NCI-H446 (cell line): ENCODE measurements around the gene SLC32A1.

Source experiments
- DNase-seq, 2 experiments: peaks; one replicate each; lab custom pipeline; 2025; lab: John Stamatoyannopoulos, UW

Gene SLC32A1

DNA sequence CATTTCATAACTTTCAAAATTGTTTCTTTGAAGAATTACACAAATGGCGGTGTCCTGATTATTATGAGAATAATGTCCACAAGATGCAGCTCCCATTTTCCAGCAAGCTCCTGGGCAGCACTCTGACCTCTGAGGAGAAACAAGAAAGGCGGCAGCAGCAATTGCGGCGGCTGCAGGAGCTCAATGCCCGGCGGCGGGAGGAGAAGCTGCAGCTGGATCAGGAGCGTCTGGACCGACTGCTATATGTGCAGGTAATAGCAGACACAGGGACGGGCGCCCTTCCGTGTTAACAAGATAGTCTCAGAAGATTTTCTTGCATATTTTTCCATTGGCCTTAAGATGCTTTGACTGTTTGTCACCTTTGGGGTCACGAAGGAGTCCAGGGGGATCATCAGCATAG is 30.6 kb downstream of the SLC32A1 start:
- no peak for DNase-seq

DNA sequence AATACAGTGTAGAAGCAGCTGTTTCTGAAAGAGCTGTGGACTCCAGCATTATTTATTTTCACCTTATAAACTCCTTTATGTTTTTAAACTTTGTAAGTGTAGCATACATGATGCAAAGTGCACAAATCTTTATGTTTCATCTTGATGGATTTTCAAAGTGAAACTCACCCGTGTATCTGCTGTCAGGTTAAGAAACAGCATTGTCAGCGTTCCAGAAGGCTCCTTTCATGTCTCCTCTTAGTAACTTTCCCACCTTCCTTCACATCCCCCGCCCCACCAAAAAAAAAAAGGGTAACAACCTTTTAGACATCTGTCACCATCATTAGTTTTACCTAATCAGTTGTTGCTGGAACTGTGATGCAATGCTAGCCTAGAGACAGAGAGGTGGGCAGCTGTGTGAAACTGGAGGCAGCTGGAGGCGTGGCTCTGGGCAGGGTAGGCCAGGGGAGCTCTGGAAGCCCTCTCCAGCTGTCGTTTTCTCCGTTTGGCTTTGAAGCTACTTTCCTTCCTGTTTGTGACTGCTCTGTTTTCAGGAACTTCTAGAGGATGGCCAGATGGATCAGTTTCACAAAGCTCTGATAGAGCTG is 31.1 kb downstream of the SLC32A1 start:
- no peak for DNase-seq

DNA sequence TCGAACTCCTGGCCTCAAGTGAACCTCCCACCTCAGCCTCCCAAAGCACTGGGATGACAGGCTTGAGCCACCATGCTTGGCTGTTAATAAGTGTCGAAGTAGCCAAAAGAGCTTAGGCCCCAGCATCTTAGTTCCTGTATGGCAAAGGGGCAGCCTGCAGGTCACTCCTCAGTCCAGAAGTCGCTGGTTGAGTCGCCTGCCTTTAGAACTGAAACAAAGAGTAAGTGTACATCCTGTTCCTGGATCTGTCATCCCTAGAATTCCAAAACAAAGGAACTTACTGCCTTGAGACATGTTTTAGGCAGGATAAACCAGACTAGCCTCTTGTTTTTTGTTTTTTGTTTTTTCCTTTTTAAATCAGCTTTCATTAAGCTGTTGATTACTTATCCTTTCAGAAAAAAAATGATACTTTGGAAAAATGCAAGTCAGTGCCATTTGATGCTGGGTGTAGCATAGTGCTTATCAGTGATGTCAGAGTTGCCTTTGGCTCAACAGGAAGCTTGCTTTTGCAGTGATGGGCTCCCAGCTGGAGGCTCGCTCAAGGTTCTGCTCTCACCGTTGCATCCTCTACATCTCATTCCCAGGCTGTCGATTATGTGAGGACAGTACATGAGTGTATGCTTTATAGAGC is 33.0 kb downstream of the SLC32A1 start:
- no peak for DNase-seq

DNA sequence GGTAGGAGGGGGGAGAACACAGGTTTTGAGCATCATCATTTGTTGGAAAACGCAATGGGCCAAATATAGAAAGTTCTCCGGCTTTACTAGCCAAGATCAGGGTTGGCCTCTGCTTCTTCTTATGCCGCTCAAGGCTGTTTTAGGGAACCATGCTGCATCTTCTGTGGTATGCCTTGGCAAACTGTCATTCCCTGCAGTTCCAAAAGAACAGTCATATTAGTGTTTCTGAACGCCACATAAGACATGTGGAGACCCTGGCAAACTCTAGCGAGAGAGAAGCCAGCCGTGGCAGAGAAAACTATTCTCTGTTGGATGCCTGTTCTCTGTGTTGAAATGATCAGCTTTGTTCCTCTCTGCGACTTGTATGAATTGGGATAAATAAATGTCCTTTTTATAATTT is 34.8 kb downstream of the SLC32A1 start:
- peak in 1 of 2 experiments; percentile 36 for DNase-seq

DNA sequence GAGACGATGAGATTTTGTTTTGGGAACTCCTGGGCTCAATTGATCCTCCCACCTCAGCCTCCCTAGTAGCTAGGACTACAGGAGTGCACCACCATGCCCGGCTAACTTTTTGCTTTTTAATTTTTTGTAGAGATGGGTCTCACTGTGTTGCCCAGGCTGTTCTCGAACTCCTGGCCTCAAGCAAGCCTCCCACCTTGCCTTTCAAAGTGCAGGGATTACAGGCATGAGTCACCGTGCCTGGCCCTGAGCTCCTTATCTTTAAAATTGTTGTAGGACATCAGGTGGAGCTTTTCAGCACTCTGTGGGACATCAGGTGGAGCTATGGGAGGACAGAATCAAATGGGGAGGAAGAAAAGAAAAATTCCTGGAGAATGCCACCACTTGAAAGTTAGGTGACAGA is 36.7 kb downstream of the SLC32A1 start:
- DNase-seq: no peak

DNA sequence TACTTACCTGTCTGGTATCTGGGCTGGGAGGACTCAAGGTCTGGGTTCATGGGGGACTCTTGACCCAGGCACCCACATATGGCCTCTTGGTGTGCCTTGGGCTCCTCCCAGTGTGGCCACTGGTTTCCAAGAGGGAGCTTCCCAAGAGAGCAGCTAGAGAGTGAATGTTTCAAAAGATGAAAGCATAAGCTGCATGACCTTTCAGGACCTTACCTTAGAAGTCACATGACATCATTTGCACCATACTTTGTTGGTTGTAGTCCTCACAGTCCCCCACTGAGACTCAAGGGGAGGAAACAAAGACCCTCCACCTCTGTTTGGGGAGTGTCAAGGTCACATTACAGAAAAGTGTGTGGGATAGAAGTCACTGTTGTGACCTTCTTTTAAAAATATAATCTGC is 37.9 kb downstream of the SLC32A1 start:
- no peak for DNase-seq

DNA sequence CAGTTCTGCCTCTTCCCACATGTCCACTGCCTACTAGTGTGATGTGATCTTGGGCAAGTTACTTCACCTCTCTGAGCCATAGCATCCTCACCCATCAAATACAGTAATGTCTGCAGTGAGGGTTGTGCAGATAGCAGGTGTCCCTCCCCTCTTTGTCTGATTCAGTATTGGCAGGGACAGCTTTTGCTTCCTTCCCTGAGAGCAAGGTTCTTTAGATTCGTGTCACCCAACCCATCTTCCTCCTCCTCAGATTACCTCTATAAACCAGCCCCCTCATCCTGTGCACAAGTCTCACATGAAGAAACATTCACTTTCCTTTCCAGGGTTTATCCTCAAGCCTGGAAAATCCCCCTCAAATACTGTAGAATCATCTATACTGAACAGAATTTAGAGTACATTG is 39.3 kb downstream of the SLC32A1 start:
- no peak for DNase-seq

DNA sequence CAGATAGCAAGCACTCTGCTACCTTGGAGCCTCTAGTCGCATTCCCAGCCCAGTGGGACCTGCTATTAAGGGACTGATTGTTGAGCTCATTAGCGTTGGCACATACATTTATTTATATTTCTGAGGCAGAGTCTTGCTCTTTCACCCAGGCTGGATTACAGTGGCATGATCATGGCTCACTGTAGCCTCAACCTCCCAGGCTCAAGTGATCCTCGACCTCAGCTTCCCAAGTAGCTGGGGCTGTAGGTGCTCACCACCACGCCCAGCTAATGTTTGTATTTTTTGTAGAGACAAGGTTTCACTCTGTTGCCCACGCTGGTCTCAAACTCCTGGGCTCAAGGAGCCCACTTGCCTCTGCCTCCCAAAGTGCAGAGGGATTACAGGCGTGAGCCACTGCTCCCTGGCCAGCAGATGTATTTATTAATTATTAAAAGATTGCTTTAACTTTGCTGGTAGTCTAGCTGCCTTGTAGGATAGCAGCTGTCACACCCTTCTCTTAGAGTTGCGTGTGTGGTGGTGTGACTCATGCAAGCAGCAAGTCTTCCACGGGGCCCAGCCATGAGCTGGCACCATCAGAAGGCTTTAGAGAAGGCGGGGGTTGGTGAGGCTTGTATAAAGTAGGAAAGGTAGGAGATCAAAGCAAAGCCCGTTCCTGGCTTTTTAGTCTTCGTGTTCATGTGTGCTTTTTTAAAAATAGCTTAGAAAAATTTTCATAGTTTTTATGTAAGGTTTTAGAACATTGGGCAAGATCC is 40.5 kb downstream of the SLC32A1 start:
- DNase-seq: peak; percentile 3 to 69

DNA sequence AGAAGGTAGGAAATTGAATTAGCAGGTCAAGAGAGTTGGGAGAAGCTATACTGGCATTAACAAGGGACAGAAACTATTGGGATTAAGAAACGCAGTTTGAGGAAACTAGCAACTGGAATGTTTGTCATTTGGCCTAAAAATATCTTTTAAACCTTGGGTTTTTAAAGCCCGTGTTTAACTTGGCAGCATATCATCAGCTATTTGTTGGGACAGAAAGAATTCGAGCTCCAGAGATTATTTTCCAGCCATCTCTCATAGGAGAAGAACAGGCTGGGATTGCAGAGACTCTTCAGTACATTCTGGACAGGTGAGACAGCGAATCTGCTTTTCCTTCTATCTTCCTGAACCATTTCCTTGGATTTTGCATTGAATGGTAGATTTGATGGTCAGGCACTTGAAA is 41.8 kb downstream of the SLC32A1 start:
- no peak for DNase-seq

DNA sequence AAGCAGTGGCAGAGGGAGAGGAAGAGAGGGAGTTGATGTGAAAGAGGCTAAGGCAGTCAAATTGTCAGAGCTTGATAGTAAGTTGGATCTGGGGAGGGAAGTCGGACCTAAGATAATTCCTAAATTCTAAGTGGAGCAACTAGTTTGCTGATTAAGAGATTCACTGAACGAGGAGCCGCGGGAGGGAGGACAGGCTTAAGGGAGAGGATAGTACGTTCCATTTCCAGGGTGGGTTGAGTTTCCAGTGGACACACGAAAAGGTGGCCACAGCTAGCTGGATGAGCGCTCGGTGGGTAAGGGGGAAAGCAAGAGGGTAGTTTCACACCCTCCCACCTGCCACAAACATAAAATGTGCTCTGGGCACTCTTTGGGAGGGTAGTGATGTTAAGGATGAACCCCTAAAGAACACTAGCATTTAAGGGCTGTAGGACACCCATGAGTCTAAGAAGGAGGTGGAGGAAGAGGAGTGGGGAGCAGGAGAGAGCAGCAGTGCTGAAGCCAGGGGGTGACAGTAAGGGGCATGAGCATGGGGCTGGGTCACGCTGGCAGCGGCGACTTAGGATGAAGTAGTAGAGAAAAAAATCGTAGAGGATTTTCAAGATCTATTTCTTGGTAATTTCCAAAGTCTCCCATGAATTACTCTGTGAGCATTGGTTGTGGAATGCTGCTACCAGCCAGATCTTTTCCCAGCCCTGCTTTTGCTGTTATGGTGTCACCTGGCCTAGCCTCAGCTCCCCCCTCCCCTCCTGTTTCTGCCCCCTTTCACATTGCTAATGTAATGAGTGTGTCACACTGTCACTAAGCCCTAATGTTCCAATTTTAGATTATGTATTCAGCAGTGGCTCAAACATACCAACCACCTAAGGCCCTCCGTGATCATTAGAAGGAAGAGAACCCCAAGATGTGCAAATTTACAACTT is 45.4 kb downstream of the SLC32A1 start:
- no peak for DNase-seq

DNA sequence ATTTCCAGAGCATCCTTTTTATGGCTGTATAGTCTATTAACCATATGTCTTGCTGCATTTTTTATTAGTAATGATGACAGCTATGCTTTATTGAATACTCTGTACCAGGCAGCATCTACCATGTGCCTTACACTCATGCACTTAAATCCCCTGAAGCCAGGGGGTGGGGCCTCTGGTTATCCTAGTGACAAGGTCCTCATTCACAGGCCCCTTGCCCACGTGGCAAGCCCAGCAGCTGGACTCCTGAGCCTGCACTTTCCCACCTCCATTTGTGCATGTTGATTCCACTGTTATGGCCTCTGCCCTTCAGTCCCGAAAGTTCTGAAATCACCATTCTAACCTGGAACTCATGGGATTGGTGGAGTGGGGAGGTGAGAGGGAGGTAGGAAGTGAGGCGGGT is 46.3 kb downstream of the SLC32A1 start:
- no peak for DNase-seq

DNA sequence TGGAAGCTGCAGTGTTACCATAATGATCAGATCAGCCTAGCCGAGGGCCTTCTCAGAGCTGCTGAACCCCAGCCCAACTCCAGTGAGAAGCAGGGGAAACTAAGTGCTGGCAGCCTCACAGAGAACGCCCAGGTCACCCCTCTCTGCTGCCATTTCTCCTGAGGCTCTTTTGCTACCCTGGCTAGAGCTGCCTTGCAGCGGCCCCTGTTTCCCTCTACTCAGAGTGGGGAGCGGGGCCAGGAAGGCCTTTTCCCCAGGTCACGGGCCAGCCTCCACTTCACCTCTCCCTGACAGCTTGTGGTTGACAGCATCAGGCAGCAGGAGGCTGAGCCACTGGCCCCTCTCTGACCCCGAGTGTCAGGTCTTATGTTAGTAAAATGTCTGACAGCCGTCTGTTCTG is 46.7 kb downstream of the SLC32A1 start:
- no peak for DNase-seq

DNA sequence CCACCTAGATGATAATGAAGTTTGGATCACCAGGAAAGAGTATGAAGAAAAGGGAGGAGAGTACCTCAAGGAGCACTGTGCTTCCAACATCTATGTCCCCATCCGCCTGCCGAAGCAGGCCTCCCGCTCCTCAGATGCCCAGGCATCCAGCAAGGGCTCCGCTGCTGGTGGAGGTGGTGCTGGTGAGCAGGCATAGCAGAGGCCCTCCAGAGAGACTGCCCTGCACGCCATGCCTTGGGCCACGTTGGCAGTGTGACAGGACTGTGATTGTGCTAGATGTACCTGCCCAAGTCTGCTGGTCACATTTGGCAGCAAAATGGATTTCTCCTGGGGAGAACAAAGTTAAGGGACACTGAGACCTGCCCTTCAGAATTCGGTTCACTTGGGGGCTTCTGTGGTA is 47.3 kb downstream of the SLC32A1 start:
- DNase-seq: no peak

DNA sequence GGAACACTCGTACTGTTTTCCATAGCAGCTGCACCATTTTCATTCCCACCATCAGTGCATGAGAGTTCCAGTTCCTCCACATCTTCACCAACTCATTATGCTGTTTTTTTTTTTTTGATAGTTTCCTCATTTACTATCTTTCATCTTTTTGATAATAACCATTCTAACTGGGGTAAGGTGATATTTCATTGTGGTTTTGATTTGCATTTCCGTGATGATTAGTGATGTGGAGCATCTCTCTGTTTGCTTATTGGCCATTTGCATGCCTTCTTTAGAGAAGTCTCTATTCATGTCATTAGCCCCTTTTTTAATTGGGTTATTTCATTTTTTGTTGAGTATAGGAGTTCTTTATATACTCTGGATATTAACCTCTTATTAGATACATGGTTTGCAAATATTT is 49.9 kb downstream of the SLC32A1 start:
- no peak for DNase-seq

DNA sequence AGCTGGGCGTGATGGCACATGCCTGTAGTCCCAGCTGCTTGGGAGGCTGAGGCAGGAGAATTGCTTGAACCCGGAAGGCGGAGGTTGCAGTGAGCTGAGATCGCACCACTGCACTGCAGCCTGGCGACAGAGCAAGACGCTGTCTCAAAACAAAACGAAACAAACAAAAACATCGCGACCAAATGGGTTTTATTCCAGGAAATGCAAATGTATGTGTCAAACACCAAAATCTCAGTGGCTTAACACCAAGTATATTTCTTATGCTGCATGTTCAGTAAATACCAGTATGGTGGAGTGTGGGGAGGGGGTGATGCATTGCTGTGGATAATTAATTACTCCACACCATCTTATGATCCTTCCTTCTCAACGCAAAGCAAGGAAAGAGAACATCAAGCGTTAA is 52.1 kb downstream of the SLC32A1 start:
- DNase-seq: no peak
